Glomerular visceral epithelial cell (primary cell): ENCODE measurements around the gene KRT80.

ENCODE experiments used
- DNase-seq: peaks from one replicate; pipeline ENCODE4 v3.0.0-alpha.2; 2016; ENCODE audit errors: extremely low spot score

The KRT80 gene

GRCh38 chr12:52179396-52179973, 12.3 kb downstream of the KRT80 start:
- no peak for DNase-seq

GRCh38 chr12:52178984-52179383, 12.8 kb downstream of the KRT80 start:
- DNase-seq, result no peak

- no peak for DNase-seq
Observed at GRCh38 chr12:52178443-52178842, 13.4 kb downstream of the KRT80 start.

GRCh38 chr12:52175371-52176350, 16.2 kb downstream of the KRT80 start:
- no peak for DNase-seq

- DNase-seq, result no peak
Observed at GRCh38 chr12:52173526-52173925, 18.3 kb downstream of the KRT80 start.

- no peak for DNase-seq
Observed at GRCh38 chr12:52172956-52173355, 18.9 kb downstream of the KRT80 start.

- no peak for DNase-seq
Observed at GRCh38 chr12:52171950-52172512, 19.8 kb downstream of the KRT80 start.

GRCh38 chr12:52170827-52171226, 21.0 kb downstream of the KRT80 start:
- no peak for DNase-seq

- no peak for DNase-seq
Observed at GRCh38 chr12:52169886-52170285, 21.9 kb downstream of the KRT80 start.

GRCh38 chr12:52168019-52168717, 23.6 kb downstream of the KRT80 start:
- DNase-seq, result peak; percentile 80

GRCh38 chr12:52167526-52167925, 24.3 kb downstream of the KRT80 start:
- DNase-seq, result no peak

- no peak for DNase-seq
Observed at GRCh38 chr12:52166672-52167071, 25.1 kb downstream of the KRT80 start.

- DNase-seq, result no peak
Observed at GRCh38 chr12:52165096-52165855, 26.5 kb downstream of the KRT80 start.

- DNase-seq, result peak; percentile 51
Observed at GRCh38 chr12:52164624-52165023, 27.2 kb downstream of the KRT80 start.

- no peak for DNase-seq
Observed at GRCh38 chr12:52162981-52163380, 28.8 kb downstream of the KRT80 start.

GRCh38 chr12:52160200-52160599, 31.6 kb downstream of the KRT80 start:
- DNase-seq, result no peak

- no peak for DNase-seq
Observed at GRCh38 chr12:52157566-52158150, 34.2 kb downstream of the KRT80 start.

GRCh38 chr12:52156757-52157565, 34.9 kb downstream of the KRT80 start:
- DNase-seq, result peak; percentile 73

GRCh38 chr12:52156311-52156710, 35.5 kb downstream of the KRT80 start:
- no peak for DNase-seq
